Endothelial cell (in vitro differentiated cells): ENCODE results near the gene NLGN1. TPM values are rescaled to one million over a fixed set of nuclear protein-coding genes. Genes with fewer than 3 reads are reported as not detected.

ENCODE experiments used
- DNase-seq: peaks from one replicate; pipeline ENCODE4 v3.0.0; 2021; ENCODE audit warnings: low spot score
- H3K27ac Mint-ChIP-seq: one replicate; pipeline ENCODE4 v1.8.0; 2021; ENCODE audit warnings: mixed read lengths, inconsistent platforms; ENCODE audit not compliant: unreplicated experiment
- H3K27me3 Mint-ChIP-seq: one replicate; pipeline ENCODE4 v1.8.0; 2021; ENCODE audit warnings: mild to moderate bottlenecking, moderate library complexity, mixed read lengths, inconsistent platforms; ENCODE audit not compliant: unreplicated experiment
- H3K36me3 Mint-ChIP-seq: one replicate; pipeline ENCODE4 v1.8.0; 2021; ENCODE audit warnings: mild to moderate bottlenecking, low read depth, mixed read lengths, inconsistent platforms; ENCODE audit not compliant: unreplicated experiment
- H3K4me1 Mint-ChIP-seq: one replicate; pipeline ENCODE4 v1.8.0; 2021; ENCODE audit warnings: mild to moderate bottlenecking, mixed read lengths, inconsistent platforms; ENCODE audit not compliant: unreplicated experiment
- H3K4me3 Mint-ChIP-seq: one replicate; pipeline ENCODE4 v1.8.0; 2021; ENCODE audit warnings: mild to moderate bottlenecking, mixed read lengths, inconsistent platforms; ENCODE audit not compliant: unreplicated experiment
- H3K9me3 Mint-ChIP-seq: one replicate; pipeline ENCODE4 v1.8.0; 2021; ENCODE audit warnings: mixed read lengths, inconsistent platforms; ENCODE audit not compliant: unreplicated experiment
- CTCF ChIP-seq: fragments of 200-600 bp; sonication (generic); IDR thresholded peaks from one replicate; pipeline ENCODE4 v1.5.0; 2021; ENCODE audit warnings: antibody characterized with exemption; ENCODE audit not compliant: unreplicated experiment
- total RNA-seq: library from RNA; stranded (reverse); fragmentation: NEBNext Ultra II Directional; extraction: Animal tissue kit (Norgen Biotek cat#: 25700); gene quantifications from one replicate; pipeline ENCODE4 v1.2.1, GENCODE V29; 2021; ENCODE audit not compliant: unreplicated experiment

NLGN1 gene
- total RNA-seq, 1 donor from 2014 or later, result 27.6 TPM

DNA sequence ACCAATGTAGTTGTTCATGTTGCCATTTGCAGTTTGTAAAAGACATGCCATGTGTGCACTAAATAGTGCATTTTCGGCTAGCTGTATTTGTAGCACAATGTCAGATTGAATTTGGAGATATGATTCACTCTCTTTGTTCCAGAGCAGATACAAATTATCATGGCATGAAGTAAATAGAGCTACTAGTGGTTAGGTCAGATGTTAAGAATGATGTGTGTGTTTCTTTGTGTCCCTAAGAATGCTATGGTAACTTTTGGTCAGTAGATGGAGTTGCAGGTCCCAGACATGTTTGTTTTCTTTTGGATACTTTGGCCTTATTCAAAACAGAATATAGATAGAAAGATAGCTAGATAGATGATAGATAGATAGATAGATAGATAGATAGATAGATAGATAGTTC is 595.8 kb downstream of the NLGN1 start:
- Mint-ChIP-seq H3K9me3 (no peaks in the 10 kb centered on the region), H3K27me3 (no peaks in the 10 kb centered on the region)
- DNase-seq, result no peak

DNA sequence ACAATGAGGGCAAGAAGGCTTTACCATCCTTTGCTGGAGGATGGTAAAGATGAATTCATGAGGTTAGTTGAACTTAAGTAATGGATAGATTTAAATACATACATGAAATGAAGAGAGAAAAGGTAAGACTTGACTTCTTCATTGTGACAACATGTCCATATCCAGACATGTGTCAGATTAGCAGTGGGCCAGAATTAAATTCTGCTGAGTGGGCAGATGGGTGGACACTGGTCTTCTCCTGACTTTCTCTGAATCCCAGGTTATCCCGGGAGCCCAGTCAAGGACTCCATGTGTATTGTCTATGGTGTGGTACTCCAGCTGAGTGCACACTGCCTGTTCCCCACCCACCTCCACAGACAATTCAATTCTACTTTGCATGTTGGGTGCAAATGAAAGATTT is 603.1 kb downstream of the NLGN1 start:
- Mint-ChIP-seq H3K36me3 (no peaks in the 10 kb centered on the region), H3K4me1 (no peaks in the 10 kb centered on the region), H3K9me3 (no peaks in the 10 kb centered on the region), H3K27me3 (no peaks in the 10 kb centered on the region), H3K4me3 (no peak overlapping the region), H3K27ac (no peak overlapping the region)
- no peak for TF ChIP-seq CTCF
- no peak for DNase-seq

More for the DNA sequence above, 595.8 kb downstream of the NLGN1 start:
- Mint-ChIP-seq H3K4me3 (no peak overlapping the region), H3K36me3 (no peaks in the 10 kb centered on the region), H3K4me1 (no peaks in the 10 kb centered on the region), H3K27ac (peak overlapping the region; percentile 67)
- TF ChIP-seq CTCF, result peak; percentile 41

- Mint-ChIP-seq H3K36me3 (no peaks in the 10 kb centered on the region), H3K4me1 (no peaks in the 10 kb centered on the region), H3K9me3 (no peaks in the 10 kb centered on the region), H3K4me3 (no peak overlapping the region), H3K27me3 (no peaks in the 10 kb centered on the region), H3K27ac (no peak overlapping the region)
- peak; percentile 7 for DNase-seq
- peak; percentile 41 for TF ChIP-seq CTCF
Observed at GRCh38 chr3:174002543-174002942, 605.0 kb downstream of the NLGN1 start.

DNA sequence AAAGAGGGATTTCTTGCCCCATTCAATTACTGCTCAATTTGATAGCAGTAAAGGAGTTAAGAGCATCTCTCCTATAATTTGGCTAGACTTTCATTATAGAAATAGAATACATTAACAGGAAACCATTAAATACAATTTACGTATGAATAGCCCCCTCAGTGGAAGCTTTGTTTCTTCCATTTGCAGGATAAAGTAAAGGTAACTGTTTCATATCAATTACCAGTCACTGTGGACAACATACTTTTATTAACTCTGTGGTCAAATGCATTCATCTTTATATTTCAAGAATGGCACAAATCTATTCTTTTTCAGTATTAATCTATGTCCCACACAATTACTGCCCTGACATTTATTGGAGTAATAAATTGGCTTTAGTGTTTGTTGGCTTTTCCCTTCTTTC is 613.4 kb downstream of the NLGN1 start:
- DNase-seq, result no peak
- Mint-ChIP-seq H3K4me3 (no peak overlapping the region), H3K4me1 (peaks cover 6% of the 10 kb centered on the region), H3K36me3 (no peaks in the 10 kb centered on the region), H3K27ac (no peak overlapping the region), H3K27me3 (no peaks in the 10 kb centered on the region), H3K9me3 (no peaks in the 10 kb centered on the region)
- TF ChIP-seq CTCF, result no peak

GRCh38 chr3:174016186-174016585 is 618.6 kb downstream of the NLGN1 start:
- H3K36me3 Mint-ChIP-seq, result peaks cover 6% of the 10 kb centered on the region
- no peak overlapping the region for H3K27ac Mint-ChIP-seq
- H3K9me3 Mint-ChIP-seq, result no peaks in the 10 kb centered on the region
- H3K4me3 Mint-ChIP-seq, result no peak overlapping the region
- no peaks in the 10 kb centered on the region for H3K4me1 Mint-ChIP-seq
- DNase-seq, result no peak
- no peaks in the 10 kb centered on the region for H3K27me3 Mint-ChIP-seq
- no peak for TF ChIP-seq CTCF
